Stimulated activated CD8-positive, alpha-beta memory T cell treated with anti-CD3 and anti-CD28 coated beads, Interleukin-15, amount 100 ng/mL, for 4 hours (primary cell): ENCODE results near the gene KRT77.

Source experiments
- DNase-seq, 2 donors: peaks; one replicate each; pipeline ENCODE4 v3.0.0-alpha.2; 2020; ENCODE audit warnings: low read depth in 2 of 2

Gene KRT77

GRCh38 chr12:52655720-52656124, 47.6 kb downstream of the KRT77 start:
- no peak for DNase-seq

- no peak for DNase-seq
These were observed 48.1 kb downstream of the KRT77 start for GRCh38 chr12:52655251-52655650.

GRCh38 chr12:52651726-52652261, 51.5 kb downstream of the KRT77 start, which contains the start of gene KRT2:
Gene KRT2, minus strand, starts transcription at chr12:52652211. Its CDS starts 69 bp downstream, at chr12:52652142.
- DNase-seq, result no peak

DNA sequence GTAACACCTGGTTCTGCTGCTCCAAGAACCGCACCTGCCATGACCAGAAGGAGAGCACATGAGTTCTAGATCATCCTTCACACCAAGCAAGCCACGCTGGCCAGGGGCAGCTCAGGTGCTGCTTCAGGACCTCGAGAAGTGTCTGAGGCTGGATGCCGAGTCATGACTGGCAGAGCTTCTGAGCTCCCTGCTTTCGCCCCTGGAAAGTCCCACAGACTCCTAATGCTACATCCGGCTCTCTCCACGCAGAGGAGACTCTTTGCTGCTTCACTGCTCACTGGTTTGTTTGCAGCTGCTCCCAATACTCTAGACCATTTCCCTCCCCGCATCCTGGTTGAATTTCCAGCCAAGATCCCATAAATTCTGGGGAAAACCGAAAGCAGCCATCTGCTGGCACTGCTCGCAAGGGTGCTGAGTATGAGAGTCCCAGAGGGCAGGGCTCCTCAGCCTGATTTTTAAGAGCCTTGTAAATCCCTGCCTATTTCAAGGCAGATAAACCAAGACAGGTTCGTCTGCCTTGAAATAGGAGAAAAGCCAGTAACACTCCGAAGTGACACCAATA, 52.7 kb downstream of the KRT77 start:
- DNase-seq, result no peak

GRCh38 chr12:52649066-52649465, 54.3 kb downstream of the KRT77 start:
- DNase-seq, result no peak

DNA sequence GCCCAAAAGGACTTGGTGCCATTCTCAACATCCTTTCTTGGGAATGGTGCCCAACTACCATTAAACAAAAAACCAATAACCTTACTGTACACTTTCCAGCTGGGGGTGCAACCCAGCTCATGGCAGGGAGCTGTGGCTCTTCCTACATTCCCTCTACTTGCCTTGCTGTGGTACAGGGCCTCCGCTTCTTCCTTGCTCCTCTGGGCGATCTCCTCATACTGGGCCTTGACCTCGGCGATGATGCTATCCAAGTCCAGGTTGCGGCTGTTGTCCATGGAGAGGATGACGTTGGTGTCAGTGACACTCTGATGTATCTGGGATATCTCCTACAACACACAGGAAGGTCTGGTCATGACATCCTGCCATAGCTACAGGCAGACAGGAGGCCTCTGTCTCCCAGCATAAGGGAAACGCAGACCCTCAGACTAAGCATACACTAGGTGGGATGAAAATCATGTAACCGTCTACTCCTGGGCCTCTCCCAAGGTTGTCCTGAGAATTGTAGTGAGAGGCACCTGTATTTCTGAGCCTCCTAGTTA, 55.2 kb downstream of the KRT77 start:
- DNase-seq, result no peak

DNA sequence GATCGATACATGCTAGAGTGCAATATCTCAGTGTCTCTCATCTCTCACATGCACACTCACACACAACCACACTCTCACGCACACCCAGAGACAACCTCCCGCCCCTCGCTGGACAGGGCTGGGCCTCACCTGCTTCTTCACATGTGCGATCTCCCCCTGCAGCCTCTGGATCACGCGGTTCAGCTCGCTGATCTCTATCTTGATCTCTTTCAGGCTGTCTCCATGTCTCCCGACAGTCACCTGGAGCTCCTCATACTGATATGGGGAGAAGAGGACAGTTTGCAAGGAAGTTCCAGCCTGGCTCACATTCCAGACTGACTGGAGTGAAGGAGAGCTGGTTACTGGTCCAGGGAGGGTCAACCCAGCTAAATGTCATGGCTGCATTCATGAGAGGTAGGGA, 55.7 kb downstream of the KRT77 start:
- no peak for DNase-seq

DNA sequence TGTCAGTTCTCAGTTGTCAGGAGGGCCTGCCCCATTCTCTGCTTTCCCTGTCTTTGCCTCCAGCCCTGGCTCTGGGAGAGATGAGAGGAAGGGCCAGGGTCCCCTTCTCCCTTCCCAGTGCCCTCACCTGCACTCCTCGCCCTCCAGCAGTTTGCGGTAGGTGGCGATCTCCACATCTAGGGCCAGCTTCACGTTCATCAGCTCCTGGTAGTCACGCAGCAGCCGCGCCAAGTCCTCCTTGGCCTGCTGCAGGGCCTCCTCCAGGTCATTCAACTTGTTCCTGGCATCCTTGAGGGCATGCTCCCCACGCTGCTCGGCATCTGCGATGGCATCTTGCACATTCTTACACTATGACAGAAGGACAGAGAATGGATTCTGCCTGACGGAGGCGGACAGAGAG, 56.7 kb downstream of the KRT77 start:
- no peak for DNase-seq

DNA sequence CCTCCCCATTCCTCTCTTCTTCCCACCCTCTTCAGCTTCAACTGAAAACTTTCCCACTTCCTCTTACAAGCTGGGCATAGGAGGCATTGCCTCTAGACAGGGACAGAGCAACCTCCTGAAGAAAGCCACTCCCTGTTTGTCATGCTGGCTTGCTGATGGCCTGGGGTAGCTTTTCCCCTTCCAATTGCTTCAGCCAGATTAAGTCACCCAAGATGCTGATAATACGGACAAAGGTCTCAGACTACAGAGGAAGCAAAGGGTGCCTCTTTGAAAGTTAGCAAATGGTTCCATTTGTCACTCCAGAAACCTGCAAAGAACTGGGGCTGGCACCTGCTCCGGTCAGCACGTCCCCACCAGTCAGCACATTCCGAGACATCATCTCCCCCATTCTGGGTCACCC, 57.3 kb downstream of the KRT77 start:
- no peak for DNase-seq

DNA sequence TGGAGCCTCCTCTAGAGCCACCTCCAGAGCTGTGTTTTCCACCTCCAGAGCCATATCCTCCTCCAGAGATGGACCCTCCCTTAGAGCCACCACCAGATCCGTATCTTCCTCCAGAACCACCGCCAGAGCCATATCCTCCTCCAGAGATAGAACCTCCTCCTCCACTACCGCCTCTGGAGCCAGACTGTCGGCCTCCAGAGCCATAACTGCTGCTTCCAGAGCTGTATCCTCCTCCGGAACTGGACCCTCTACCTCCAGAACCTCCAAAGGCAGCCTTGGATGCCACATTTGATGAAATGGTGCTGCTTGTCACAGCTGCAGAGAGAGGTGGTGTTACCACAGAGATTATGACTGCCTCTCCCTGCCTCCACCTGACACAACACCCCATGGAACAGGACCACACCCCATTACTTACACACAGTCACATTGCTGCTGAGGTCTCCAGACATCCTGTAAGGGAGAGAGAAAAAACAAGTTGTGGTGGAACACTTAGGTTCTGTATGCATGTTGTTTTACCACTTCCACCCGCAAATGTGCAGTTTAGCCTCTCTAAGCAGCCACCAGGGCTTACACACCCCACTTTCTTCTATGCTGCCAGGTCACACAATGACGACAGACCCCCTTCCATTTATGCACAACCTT, 58.1 kb downstream of the KRT77 start:
- DNase-seq, result peak in 1 of 2 donors; percentile 11

GRCh38 chr12:52644078-52644415, 59.3 kb downstream of the KRT77 start:
- no peak for DNase-seq

- no peak for DNase-seq
These were observed 59.9 kb downstream of the KRT77 start for GRCh38 chr12:52643233-52644077.

DNA sequence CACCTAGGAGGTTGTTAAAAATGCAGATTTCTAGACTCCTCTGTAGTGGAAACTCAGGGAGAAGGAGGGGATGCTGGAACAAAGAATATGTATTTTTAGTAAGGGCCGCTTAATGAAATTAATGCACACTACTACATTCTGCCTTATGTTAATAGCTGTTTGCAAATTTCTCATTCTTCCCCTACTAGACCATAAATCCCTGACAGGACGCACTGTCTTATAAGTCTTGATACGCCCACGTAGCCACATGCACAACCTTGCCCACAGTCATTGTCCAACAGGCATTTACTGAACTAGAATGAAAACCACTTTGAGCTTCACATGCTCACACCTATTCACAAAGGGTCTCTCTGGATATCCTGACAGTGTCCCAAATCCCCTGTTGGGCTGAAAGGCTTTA, 61.9 kb downstream of the KRT77 start:
- DNase-seq, result no peak
